Dendritic cell treated with granulocyte-macrophage colony-stimulating factor and Interleukin-4, amounts not matched to agents 40 ng/mL and 50 ng/mL, for 4 days (primary cell): ENCODE measurements around the gene SH3BP1.

Experiments
- H3K27ac Mint-ChIP-seq: one replicate; pipeline ENCODE4 v1.8.0; 2022; ENCODE audit warnings: mild to moderate bottlenecking, mixed read lengths
- H3K27me3 Mint-ChIP-seq: one replicate; pipeline ENCODE4 v1.8.0; 2022; ENCODE audit warnings: mild to moderate bottlenecking, mixed read lengths
- H3K36me3 Mint-ChIP-seq: one replicate; pipeline ENCODE4 v1.8.0; 2022; ENCODE audit warnings: low read depth, mixed read lengths
- H3K4me1 Mint-ChIP-seq: one replicate; pipeline ENCODE4 v1.8.0; 2022; ENCODE audit warnings: low read depth, mixed read lengths
- H3K4me3 Mint-ChIP-seq: one replicate; pipeline ENCODE4 v1.8.0; 2022; ENCODE audit warnings: mild to moderate bottlenecking, moderate library complexity, mixed read lengths
- H3K9me3 Mint-ChIP-seq: one replicate; pipeline ENCODE4 v1.8.0; 2022; ENCODE audit warnings: mixed read lengths
- intact Hi-C: fragments of 100-400 bp; cut with micrococcal nuclease; formaldehyde crosslinking; loops from one replicate; pipeline ENCODE4 v1.15.0; 2022

The SH3BP1 gene

DNA sequence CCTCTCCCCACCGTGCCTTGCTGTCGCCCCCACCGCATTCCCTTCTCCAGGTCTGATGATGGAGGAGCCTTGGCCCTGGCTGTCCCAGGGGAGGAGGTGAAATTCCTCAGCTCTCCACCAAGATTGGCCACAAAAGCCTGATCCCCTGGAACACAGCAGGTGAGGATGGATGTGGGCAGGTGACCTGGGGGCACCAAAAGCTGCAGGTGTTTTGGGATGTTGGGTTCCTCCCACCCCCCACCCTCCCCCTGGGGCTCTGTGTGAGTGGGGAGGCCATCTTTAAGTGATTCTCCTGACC, 58.0 kb downstream of the SH3BP1 start:
- no peak overlapping the region for H3K4me3 Mint-ChIP-seq
- H3K9me3 Mint-ChIP-seq: no peaks in the 10 kb centered on the region
- H3K27me3 Mint-ChIP-seq: peaks cover 3% of the 10 kb centered on the region
- H3K27ac Mint-ChIP-seq: no peak overlapping the region
- peaks cover 33% of the 10 kb centered on the region for H3K4me1 Mint-ChIP-seq
- H3K36me3 Mint-ChIP-seq: peaks cover 37% of the 10 kb centered on the region
- intact Hi-C loops: loop anchor here (5.0 kb wide), 1 partner anchor 40 kb away; no protein-coding TSS in a partner anchor

DNA sequence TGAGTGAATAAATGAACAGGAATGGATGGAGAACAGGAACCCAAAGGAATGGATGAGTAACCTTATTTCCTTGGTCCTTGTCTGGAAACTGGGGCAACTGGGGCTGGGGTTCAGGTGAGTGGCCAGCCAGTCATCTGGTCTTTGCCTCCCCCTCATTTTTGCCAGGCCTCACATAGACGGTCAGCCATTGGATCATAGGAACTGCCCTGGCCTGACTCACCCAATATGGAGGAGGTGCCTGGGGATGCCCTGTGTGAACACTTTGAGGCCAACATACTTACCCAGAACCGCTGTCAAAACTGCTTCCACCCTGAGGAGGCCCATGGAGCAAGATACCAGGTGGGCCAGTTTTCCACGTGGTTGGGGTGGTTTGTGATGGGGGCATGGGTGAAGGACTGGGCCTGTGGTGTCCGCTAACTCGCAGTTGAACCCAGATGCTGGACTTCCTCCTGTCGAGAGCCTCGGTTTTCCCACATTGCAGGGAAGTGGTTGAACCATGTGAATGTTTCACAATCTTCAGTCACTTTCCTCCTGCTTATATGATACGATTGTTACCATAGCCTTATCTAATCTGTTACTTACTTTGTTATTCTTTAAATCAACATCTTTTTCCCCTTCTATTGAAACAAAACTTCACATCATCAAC, 61.8 kb downstream of the SH3BP1 start:
- Mint-ChIP-seq H3K4me3 (no peak overlapping the region), H3K27me3 (peaks cover 6% of the 10 kb centered on the region), H3K27ac (no peak overlapping the region), H3K9me3 (no peaks in the 10 kb centered on the region), H3K4me1 (peaks cover 35% of the 10 kb centered on the region), H3K36me3 (no peaks in the 10 kb centered on the region)
- intact Hi-C loops: no loop called here

DNA sequence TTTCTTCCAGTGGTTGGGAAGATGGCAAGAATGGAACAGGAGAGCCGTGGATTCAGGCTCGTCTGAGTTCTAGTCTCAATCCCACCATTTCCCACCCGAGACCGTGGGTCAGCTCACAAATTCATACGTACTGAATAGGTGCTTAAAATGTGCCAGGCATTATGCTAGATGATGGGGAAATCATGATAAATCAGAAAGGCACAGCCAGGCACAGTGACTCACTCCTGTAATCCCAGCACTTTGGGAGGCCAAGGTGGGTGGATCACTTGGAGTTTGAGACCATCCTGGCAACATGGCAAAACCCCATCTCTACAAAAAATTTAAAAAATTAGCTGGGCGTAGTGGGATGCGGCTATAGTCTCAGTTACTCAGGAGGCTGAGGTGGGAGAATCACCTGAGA, 64.4 kb downstream of the SH3BP1 start:
- H3K4me3 Mint-ChIP-seq: no peak overlapping the region
- H3K27ac Mint-ChIP-seq: no peak overlapping the region
- H3K36me3 Mint-ChIP-seq: no peaks in the 10 kb centered on the region
- intact Hi-C loops: no loop called here
- H3K9me3 Mint-ChIP-seq: no peaks in the 10 kb centered on the region
- H3K4me1 Mint-ChIP-seq: peaks cover 34% of the 10 kb centered on the region
- H3K27me3 Mint-ChIP-seq: peaks cover 3% of the 10 kb centered on the region

DNA sequence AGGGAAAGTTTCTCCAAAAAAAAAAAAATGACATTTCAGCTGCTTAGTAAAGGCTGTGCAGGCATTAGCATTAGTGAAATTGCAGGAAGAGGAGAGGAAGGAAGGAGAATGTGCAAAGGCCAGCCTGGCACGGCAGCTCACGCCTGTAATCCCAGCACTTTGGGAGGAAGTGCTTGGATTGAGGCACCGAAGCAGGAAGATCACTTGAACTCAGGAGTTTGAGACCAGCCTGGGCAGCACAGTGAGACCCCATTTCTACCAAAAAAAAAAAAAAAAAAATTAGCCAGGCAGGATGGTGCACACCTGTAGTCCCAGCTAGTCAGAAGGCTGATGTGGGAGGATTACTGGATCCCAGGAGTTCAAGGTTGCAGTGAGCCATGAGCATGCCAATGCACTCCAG, 65.2 kb downstream of the SH3BP1 start:
- H3K9me3 Mint-ChIP-seq: no peaks in the 10 kb centered on the region
- H3K4me1 Mint-ChIP-seq: peaks cover 36% of the 10 kb centered on the region
- intact Hi-C loops: no loop called here
- no peak overlapping the region for H3K4me3 Mint-ChIP-seq
- no peak overlapping the region for H3K27ac Mint-ChIP-seq
- H3K36me3 Mint-ChIP-seq: no peaks in the 10 kb centered on the region
- H3K27me3 Mint-ChIP-seq: peaks cover 3% of the 10 kb centered on the region

DNA sequence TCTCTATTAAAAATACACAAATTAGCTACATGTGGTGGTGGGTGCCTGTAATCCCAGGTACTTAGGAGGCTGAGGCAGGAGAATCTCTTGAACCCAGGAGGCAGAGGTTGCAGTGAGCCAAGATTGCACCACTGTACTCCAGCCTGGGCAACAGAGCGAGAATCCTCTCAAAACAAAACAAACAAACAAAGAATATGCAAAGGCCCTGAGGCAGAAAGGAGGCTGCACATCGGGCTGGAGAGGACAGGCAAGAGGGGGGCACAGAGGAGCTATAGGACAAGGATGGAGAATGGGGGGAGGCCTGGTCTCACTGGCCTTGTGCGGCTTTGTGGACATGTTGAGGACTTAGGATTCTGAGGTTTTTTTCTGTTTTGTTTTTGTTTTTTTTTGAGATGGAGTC, 65.7 kb downstream of the SH3BP1 start:
- H3K27ac Mint-ChIP-seq: no peak overlapping the region
- no peak overlapping the region for H3K4me3 Mint-ChIP-seq
- peaks cover 5% of the 10 kb centered on the region for H3K27me3 Mint-ChIP-seq
- no peaks in the 10 kb centered on the region for H3K36me3 Mint-ChIP-seq
- no peaks in the 10 kb centered on the region for H3K9me3 Mint-ChIP-seq
- H3K4me1 Mint-ChIP-seq: peaks cover 36% of the 10 kb centered on the region
- intact Hi-C loops: no loop called here
